WI38 (cell line): ENCODE measurements around the gene LAMA1.

Experiments used
- H3K4me3 ChIP-seq: 2 replicates; pipeline ENCODE4 v1.5.1; 2011; ENCODE audit warnings: low read depth, mild to moderate bottlenecking, control low read depth, low read length
- CTCF ChIP-seq: IDR thresholded peaks from 2 replicates; pipeline ENCODE4 v1.5.1; 2012; ENCODE audit warnings: low read depth, mild to moderate bottlenecking, control low read depth, low read length

The LAMA1 gene

GRCh38 chr18:6950641-6951040, 167.0 kb downstream of the LAMA1 start:
- H3K4me3 ChIP-seq: no peak overlapping the region
- TF ChIP-seq CTCF: no peak

- TF ChIP-seq CTCF: no peak
- H3K4me3 ChIP-seq: no peak overlapping the region
These were observed 167.6 kb downstream of the LAMA1 start for GRCh38 chr18:6949800-6950586.

GRCh38 chr18:6948281-6949055, 169.1 kb downstream of the LAMA1 start:
- no peak overlapping the region for H3K4me3 ChIP-seq
- TF ChIP-seq CTCF: no peak

- TF ChIP-seq CTCF: no peak
- H3K4me3 ChIP-seq: no peak overlapping the region
These were observed 170.1 kb downstream of the LAMA1 start for GRCh38 chr18:6947338-6948030.

GRCh38 chr18:6943143-6943542, 174.5 kb downstream of the LAMA1 start:
- H3K4me3 ChIP-seq: no peak overlapping the region
- no peak for TF ChIP-seq CTCF

GRCh38 chr18:6942742-6943141, 174.9 kb downstream of the LAMA1 start:
- TF ChIP-seq CTCF: no peak

More at GRCh38 chr18:6942742-6943141, 174.9 kb downstream of the LAMA1 start:
- no peak overlapping the region for H3K4me3 ChIP-seq
